MM.1S (cell line): ENCODE results near the gene COL5A1.

Experiments
- CTCF ChIP-seq: fragments of 300-600 bp; sonication (generic); IDR thresholded peaks from 2 replicates; pipeline ENCODE4 v1.5.1; 2016; ENCODE audit warnings: antibody characterized with exemption, low read length, mixed read lengths
- EZH2phosphoT487 ChIP-seq: fragments of 300-600 bp; sonication (generic); IDR thresholded peaks from 2 replicates; pipeline ENCODE4 v1.6.1; 2018; ENCODE audit warnings: antibody characterized with exemption, low read length

GRCh38 chr9:134647359-134648080 is 5.9 kb downstream of the COL5A1 start:
- TF ChIP-seq CTCF (no peak), EZH2phosphoT487 (no peak)
